Measurements from ENCODE around the gene LSM14A.
"Not testable (repeated sequence)": the region's sequence is repeated elsewhere in the genome, so short reads cannot be mapped to it uniquely, and the experiment has no call there.

Gene LSM14A

DNA sequence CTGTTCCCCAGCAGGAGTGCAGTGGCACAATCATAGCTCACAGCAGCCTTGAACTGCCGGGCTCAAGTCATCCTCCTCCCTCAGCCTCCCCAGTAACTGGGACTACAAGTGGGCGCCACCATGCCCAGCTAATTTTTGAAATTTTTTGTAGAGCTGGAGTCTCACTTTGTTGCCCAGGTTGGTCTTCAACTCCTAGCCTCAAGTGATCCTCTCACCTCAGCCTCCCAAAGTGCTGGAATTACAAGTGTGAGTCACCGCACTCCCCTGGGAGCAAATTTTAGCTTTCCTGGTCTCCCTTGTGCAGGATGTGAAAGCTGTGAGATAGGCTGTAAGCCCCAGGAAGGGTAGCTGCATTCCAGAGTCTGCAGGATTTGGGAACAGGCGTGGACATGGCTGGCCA is 76.6 kb downstream of the LSM14A start:
- Histone ChIP-seq H3K27me3 (ENCODE audit: insufficient read depth, low read length) (no peaks in the 10 kb centered on the region), H2AFZ (ENCODE audit: low read depth, low read length) (no peak overlapping the region), H3K9me3 (ENCODE audit: low read length) (no peaks in the 10 kb centered on the region), H3K36me3 (ENCODE audit: insufficient read depth, low read length) (no peaks in the 10 kb centered on the region), H3K4me1 (ENCODE audit: insufficient read depth, low read length) (peaks cover 6% of the 10 kb centered on the region), H3K4me3 (ENCODE audit: low read length) (no peak overlapping the region)

- H3K9me3 ChIP-seq (ENCODE audit: low read length); H3K36me3 ChIP-seq (ENCODE audit: insufficient read depth, low read length); H2AFZ ChIP-seq (ENCODE audit: low read depth, low read length); H3K4me3 ChIP-seq (ENCODE audit: low read length); H3K27me3 ChIP-seq (ENCODE audit: insufficient read depth, low read length): not testable (repeated sequence)
- H3K4me1 ChIP-seq (ENCODE audit: insufficient read depth, low read length), result peaks cover 13% of the 10 kb centered on the region
Observed at GRCh38 chr19:34253167-34253566, 80.9 kb downstream of the LSM14A start.

GRCh38 chr19:34253681-34254045 is 81.4 kb downstream of the LSM14A start:
- peaks cover 13% of the 10 kb centered on the region for H3K4me1 ChIP-seq (ENCODE audit: insufficient read depth, low read length)
- H3K27me3 ChIP-seq (ENCODE audit: insufficient read depth, low read length); H3K9me3 ChIP-seq (ENCODE audit: low read length); H3K36me3 ChIP-seq (ENCODE audit: insufficient read depth, low read length): not testable (repeated sequence)
- peak overlapping the region; percentile 78 for H3K4me3 ChIP-seq (ENCODE audit: low read length)
- peak overlapping the region; percentile 97 for H2AFZ ChIP-seq (ENCODE audit: low read depth, low read length)

- peak within 1 kb of the TSS; percentile 78 for H3K4me3 ChIP-seq (ENCODE audit: low read length)
- peak within 1 kb of the TSS; percentile 97 for H2AFZ ChIP-seq (ENCODE audit: low read depth, low read length)
- H3K36me3 ChIP-seq (ENCODE audit: insufficient read depth, low read length), result peaks cover 2% of the 10 kb centered on the region
- H3K9me3 ChIP-seq (ENCODE audit: low read length), result no peaks in the 10 kb centered on the region
- peaks cover 13% of the 10 kb centered on the region for H3K4me1 ChIP-seq (ENCODE audit: insufficient read depth, low read length)
- no peaks in the 10 kb centered on the region for H3K27me3 ChIP-seq (ENCODE audit: insufficient read depth, low read length)
Observed at GRCh38 chr19:34254046-34254697, 81.9 kb downstream of the LSM14A start, which contains the start of gene GARRE1. GARRE1 (plus strand) TSS chr19:34254554; CDS start chr19:34300474, 45,920 bp downstream.

DNA sequence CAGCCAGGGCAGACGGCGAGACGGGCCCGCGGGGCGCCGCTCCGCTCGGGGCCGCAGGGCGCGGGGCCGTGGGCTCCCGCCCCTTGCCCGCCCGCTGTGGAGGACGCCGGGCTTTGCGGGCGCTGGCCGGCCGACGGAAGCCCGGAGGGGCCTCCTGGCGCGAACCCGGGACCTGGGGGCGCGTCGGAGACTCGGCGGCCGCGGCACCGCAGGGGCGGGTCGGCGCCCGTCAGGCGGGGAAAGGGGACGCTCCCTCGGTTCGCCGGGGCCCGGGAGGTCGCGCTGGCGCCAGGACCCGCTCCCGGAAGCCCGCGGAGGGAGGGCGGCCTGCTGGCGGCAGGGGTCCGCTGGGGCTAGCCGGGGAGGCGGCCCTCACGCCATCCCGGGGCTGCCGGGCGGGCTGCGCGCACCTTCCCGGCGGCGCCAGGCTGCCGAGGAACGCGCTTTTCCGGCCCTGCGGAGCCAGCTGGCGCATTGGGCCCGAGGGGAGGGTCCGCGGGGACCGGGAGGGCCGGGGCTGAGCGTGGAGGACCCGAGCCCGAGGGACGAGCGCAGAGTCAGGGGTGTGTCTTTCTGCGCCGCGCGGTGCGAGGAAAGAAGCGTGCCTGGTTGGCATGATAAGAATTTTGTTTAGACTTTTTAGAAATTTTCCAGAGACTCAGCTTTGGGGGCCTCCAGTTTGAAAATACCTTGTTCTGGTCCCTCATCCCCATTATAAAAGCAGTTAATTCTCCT is 82.6 kb downstream of the LSM14A start:
- Histone ChIP-seq H3K27me3 (ENCODE audit: insufficient read depth, low read length) (no peaks in the 10 kb centered on the region), H2AFZ (ENCODE audit: low read depth, low read length) (peak overlapping the region; percentile 40), H3K9me3 (ENCODE audit: low read length) (no peaks in the 10 kb centered on the region), H3K4me1 (ENCODE audit: insufficient read depth, low read length) (peaks cover 13% of the 10 kb centered on the region), H3K4me3 (ENCODE audit: low read length) (peak overlapping the region; percentile 78), H3K36me3 (ENCODE audit: insufficient read depth, low read length) (peaks cover 2% of the 10 kb centered on the region)

DNA sequence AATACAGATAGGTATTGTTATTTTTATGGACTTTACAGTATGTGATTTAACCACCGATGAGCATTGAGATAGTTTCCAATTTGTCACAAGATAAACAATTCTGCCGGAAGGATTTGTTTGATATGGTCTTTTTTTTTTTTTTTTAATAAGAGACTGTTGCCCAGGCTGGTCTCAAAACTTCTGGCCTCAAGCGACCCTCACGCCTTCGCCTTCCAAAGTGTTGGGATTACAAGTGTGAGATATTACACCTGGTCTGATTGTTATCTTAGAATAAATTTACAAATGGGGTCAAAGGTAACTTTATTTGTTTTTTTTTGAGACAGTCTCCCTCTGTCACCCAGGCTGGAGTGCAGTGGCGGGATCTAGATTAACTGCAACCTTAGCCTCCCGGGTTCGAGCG is 83.2 kb downstream of the LSM14A start:
- no peaks in the 10 kb centered on the region for H3K27me3 ChIP-seq (ENCODE audit: insufficient read depth, low read length)
- H3K4me1 ChIP-seq (ENCODE audit: insufficient read depth, low read length), result peaks cover 13% of the 10 kb centered on the region
- H3K36me3 ChIP-seq (ENCODE audit: insufficient read depth, low read length), result peaks cover 2% of the 10 kb centered on the region
- peak overlapping the region; percentile 78 for H3K4me3 ChIP-seq (ENCODE audit: low read length)
- H3K9me3 ChIP-seq (ENCODE audit: low read length), result no peaks in the 10 kb centered on the region
- peak overlapping the region; percentile 40 for H2AFZ ChIP-seq (ENCODE audit: low read depth, low read length)

GRCh38 chr19:34256835-34257558 is 84.7 kb downstream of the LSM14A start:
- peaks cover 2% of the 10 kb centered on the region for H3K36me3 ChIP-seq (ENCODE audit: insufficient read depth, low read length)
- H3K9me3 ChIP-seq (ENCODE audit: low read length), result no peaks in the 10 kb centered on the region
- H3K4me1 ChIP-seq (ENCODE audit: insufficient read depth, low read length), result peaks cover 17% of the 10 kb centered on the region
- H3K27me3 ChIP-seq (ENCODE audit: insufficient read depth, low read length), result no peaks in the 10 kb centered on the region
- no peak overlapping the region for H2AFZ ChIP-seq (ENCODE audit: low read depth, low read length)
- no peak overlapping the region for H3K4me3 ChIP-seq (ENCODE audit: low read length)

DNA sequence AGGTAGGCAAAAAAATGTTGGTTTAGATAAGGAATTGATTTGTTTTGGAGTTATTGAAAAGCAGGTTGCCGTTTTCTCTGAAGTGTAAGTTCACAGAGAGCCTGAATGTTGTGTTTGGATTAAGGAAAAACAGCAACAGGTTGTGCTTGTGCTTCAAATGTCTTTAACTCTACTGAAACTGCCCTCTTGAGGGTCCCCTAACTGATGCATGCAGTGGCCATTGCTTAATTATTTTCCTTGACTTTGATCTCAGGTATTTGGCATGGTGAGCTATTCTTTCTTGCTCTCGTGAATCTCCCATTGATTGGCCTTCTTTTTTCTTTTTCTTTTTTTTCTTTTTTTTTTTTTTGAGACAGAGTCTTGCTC is 85.2 kb downstream of the LSM14A start:
- Histone ChIP-seq H3K27me3 (ENCODE audit: insufficient read depth, low read length) (no peaks in the 10 kb centered on the region), H3K4me3 (ENCODE audit: low read length) (no peak overlapping the region), H3K9me3 (ENCODE audit: low read length) (no peaks in the 10 kb centered on the region), H3K4me1 (ENCODE audit: insufficient read depth, low read length) (peaks cover 17% of the 10 kb centered on the region), H2AFZ (ENCODE audit: low read depth, low read length) (no peak overlapping the region), H3K36me3 (ENCODE audit: insufficient read depth, low read length) (peaks cover 2% of the 10 kb centered on the region)

DNA sequence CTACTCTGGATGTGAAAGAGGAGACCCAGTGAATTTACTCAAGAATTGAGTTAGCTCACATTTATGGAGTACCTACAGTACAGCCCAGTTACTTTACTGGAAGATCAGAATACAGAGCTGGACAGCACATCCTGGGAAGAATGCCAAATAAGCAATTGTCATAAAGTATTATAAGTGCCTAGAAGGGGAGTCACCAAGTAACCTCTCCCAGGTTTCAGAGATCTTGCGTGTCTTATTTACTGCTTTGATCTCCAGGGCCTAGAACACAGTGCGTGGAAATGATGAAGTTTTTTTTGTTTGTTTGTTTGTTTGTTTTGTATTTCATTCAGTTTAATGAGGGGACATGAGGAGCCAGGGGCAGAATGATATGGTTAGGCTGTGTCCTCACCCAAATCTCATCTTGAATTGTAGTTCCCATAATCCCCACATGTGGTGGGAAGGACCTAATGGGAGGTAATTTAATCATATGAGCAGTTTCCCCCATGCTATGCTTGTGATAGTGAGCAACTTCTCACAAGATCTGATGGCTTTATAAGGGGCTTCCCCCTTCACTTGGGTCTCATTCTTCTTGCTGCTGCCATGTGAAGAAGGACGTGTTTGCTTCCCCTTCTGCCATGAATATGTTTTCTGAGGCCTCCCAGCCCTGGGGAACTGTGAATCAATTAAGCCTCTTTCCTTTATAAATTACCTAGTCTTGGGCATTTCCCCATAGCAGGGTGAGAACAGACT is 87.2 kb downstream of the LSM14A start:
- no peaks in the 10 kb centered on the region for H3K9me3 ChIP-seq (ENCODE audit: low read length)
- H3K4me3 ChIP-seq (ENCODE audit: low read length), result no peak overlapping the region
- H3K27me3 ChIP-seq (ENCODE audit: insufficient read depth, low read length), result no peaks in the 10 kb centered on the region
- peaks cover 14% of the 10 kb centered on the region for H3K4me1 ChIP-seq (ENCODE audit: insufficient read depth, low read length)
- H2AFZ ChIP-seq (ENCODE audit: low read depth, low read length), result no peak overlapping the region
- H3K36me3 ChIP-seq (ENCODE audit: insufficient read depth, low read length), result peaks cover 2% of the 10 kb centered on the region

DNA sequence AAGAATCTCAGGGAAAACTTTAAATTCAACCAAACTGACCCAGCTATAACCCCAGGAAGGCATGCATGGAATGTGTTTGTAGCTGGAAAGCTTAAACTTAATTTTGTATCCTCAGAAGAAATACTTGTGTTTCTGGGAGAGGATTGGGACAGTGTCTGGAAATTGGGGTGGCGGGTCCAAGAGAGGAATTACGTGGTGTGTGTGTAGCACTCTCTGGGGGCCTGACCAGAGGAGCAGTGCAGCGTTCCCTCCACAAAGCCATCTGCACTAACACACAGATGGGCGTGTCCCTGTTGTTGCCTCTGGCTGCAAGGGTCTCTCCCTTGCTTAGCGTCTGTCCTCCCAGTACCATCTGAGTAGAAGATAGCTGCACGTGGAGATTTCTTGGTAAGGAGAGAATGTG is 88.5 kb downstream of the LSM14A start:
- Histone ChIP-seq H3K27me3 (ENCODE audit: insufficient read depth, low read length) (no peaks in the 10 kb centered on the region), H3K4me3 (ENCODE audit: low read length) (no peak overlapping the region), H3K9me3 (ENCODE audit: low read length) (no peaks in the 10 kb centered on the region), H3K36me3 (ENCODE audit: insufficient read depth, low read length) (peaks cover 8% of the 10 kb centered on the region), H3K4me1 (ENCODE audit: insufficient read depth, low read length) (peaks cover 8% of the 10 kb centered on the region), H2AFZ (ENCODE audit: low read depth, low read length) (no peak overlapping the region)

GRCh38 chr19:34261334-34262109 is 89.2 kb downstream of the LSM14A start:
- peaks cover 4% of the 10 kb centered on the region for H3K4me1 ChIP-seq (ENCODE audit: insufficient read depth, low read length)
- H3K27me3 ChIP-seq (ENCODE audit: insufficient read depth, low read length), result no peaks in the 10 kb centered on the region
- H3K36me3 ChIP-seq (ENCODE audit: insufficient read depth, low read length), result peaks cover 10% of the 10 kb centered on the region
- H3K9me3 ChIP-seq (ENCODE audit: low read length), result no peaks in the 10 kb centered on the region
- H3K4me3 ChIP-seq (ENCODE audit: low read length), result no peak overlapping the region
- no peak overlapping the region for H2AFZ ChIP-seq (ENCODE audit: low read depth, low read length)

- Histone ChIP-seq H3K9me3 (ENCODE audit: low read length) (no peaks in the 10 kb centered on the region), H3K4me3 (ENCODE audit: low read length) (no peak overlapping the region), H2AFZ (ENCODE audit: low read depth, low read length) (no peak overlapping the region), H3K27me3 (ENCODE audit: insufficient read depth, low read length) (no peaks in the 10 kb centered on the region), H3K4me1 (ENCODE audit: insufficient read depth, low read length) (peaks cover 4% of the 10 kb centered on the region), H3K36me3 (ENCODE audit: insufficient read depth, low read length) (peaks cover 9% of the 10 kb centered on the region)
Observed at GRCh38 chr19:34263745-34264237, 91.5 kb downstream of the LSM14A start.

Measured in neuron (in vitro differentiated cells).